SK-N-SH treated with all-trans-retinoic acid at 6 μM for 48 hours (cell line): ENCODE measurements around the gene FMN1.

Experiments
- ATAC-seq: fragments of 200-7000 bp; cut with Tn5 transposase; 3 replicates; pipeline ENCODE4 v1.9.1; 2020; ENCODE audit warnings: mild to moderate bottlenecking, moderate library complexity
- ARNTL ChIP-seq: fragments of 450-650 bp; formaldehyde crosslinking; IDR thresholded peaks from 2 replicates; pipeline ENCODE4 v1.5.0; 2020; ENCODE audit warnings: low read depth, mild to moderate bottlenecking, moderate library complexity, borderline replicate concordance
- BACH2 ChIP-seq: fragments of 250-450 bp; sonication (Bioruptor Pico); IDR thresholded peaks from 2 replicates; pipeline ENCODE4 v1.9.0; 2021; ENCODE audit warnings: mild to moderate bottlenecking, borderline replicate concordance
- CSDC2 ChIP-seq: fragments of 250-450 bp; sonication (Bioruptor Pico); IDR thresholded peaks from 2 replicates; pipeline ENCODE4 v1.5.0; 2020; ENCODE audit warnings: mild to moderate bottlenecking, moderate library complexity
- ESRRG ChIP-seq: fragments of 250-450 bp; sonication (Bioruptor Pico); IDR thresholded peaks from 2 replicates; pipeline ENCODE4 v1.6.1; 2021; ENCODE audit warnings: mild to moderate bottlenecking
- OSR1 ChIP-seq: fragments of 250-450 bp; sonication (Bioruptor Pico); IDR thresholded peaks from 2 replicates; pipeline ENCODE4 v1.8.0; 2022; ENCODE audit warnings: moderate library complexity, mild to moderate bottlenecking, inconsistent platforms
- PPARA ChIP-seq: fragments of 250-450 bp; sonication (Bioruptor Pico); IDR thresholded peaks from 2 replicates; pipeline ENCODE4 v1.5.0; 2020; ENCODE audit warnings: mild to moderate bottlenecking, borderline replicate concordance
- RARB ChIP-seq: fragments of 250-450 bp; sonication (Bioruptor Pico); IDR thresholded peaks from 2 replicates; pipeline ENCODE4 v1.8.0; 2021; ENCODE audit warnings: mild to moderate bottlenecking, moderate library complexity
- SNAI2 ChIP-seq: fragments of 250-450 bp; sonication (Bioruptor Pico); IDR thresholded peaks from 2 replicates; pipeline ENCODE4 v1.5.0; 2020; ENCODE audit warnings: mild to moderate bottlenecking, moderate library complexity
- TCF4 ChIP-seq: fragments of 250-450 bp; sonication (Bioruptor Pico); IDR thresholded peaks from 2 replicates; pipeline ENCODE4 v1.8.0; 2021; ENCODE audit warnings: mild to moderate bottlenecking, moderate library complexity, borderline replicate concordance
- TOX ChIP-seq: fragments of 250-450 bp; sonication (Bioruptor Pico); IDR thresholded peaks from 2 replicates; pipeline ENCODE4 v1.8.0; 2021; ENCODE audit warnings: mild to moderate bottlenecking, moderate library complexity, borderline replicate concordance
- ZC3H10 ChIP-seq: fragments of 250-450 bp; sonication (Bioruptor Pico); IDR thresholded peaks from 2 replicates; pipeline ENCODE4 v1.5.1; 2021; ENCODE audit warnings: mild to moderate bottlenecking, moderate library complexity
- ZFP3 ChIP-seq: fragments of 250-450 bp; sonication (Bioruptor Pico); IDR thresholded peaks from 2 replicates; pipeline ENCODE4 v1.5.0; 2020; ENCODE audit warnings: mild to moderate bottlenecking, moderate library complexity
- ZFP30 ChIP-seq: fragments of 450-650 bp; formaldehyde crosslinking; IDR thresholded peaks from 2 replicates; pipeline ENCODE4 v1.5.0; 2022; ENCODE audit warnings: mild to moderate bottlenecking, moderate library complexity
- ZNF565 ChIP-seq: fragments of 450-650 bp; formaldehyde crosslinking; conservative IDR thresholded peaks from 2 replicates; pipeline ENCODE4 v1.5.0; 2020; ENCODE audit warnings: low read depth, mild to moderate bottlenecking, moderate library complexity
- ZNF70 ChIP-seq: fragments of 450-650 bp; formaldehyde crosslinking; IDR thresholded peaks from 2 replicates; pipeline ENCODE4 v1.5.0; 2020; ENCODE audit warnings: mild to moderate bottlenecking, moderate library complexity
- ZNF8 ChIP-seq: fragments of 450-650 bp; formaldehyde crosslinking; IDR thresholded peaks from 2 replicates; pipeline ENCODE4 v1.5.0; 2020; ENCODE audit warnings: mild to moderate bottlenecking, moderate library complexity
- TF ChIP-seq, protein P1 (sequence below): fragments of 250-450 bp; sonication (Bioruptor Pico); IDR thresholded peaks from 2 replicates; pipeline ENCODE4 v1.5.1; 2020; ENCODE audit warnings: low read depth, mild to moderate bottlenecking, moderate library complexity
- TF ChIP-seq, protein P2 (sequence below): fragments of 250-450 bp; sonication (Bioruptor Pico); IDR thresholded peaks from 2 replicates; pipeline ENCODE4 v1.8.0; 2020; ENCODE audit warnings: mild to moderate bottlenecking, moderate library complexity, borderline replicate concordance
- TF ChIP-seq, protein P3 (sequence below): fragments of 250-450 bp; sonication (Bioruptor Pico); IDR thresholded peaks from 2 replicates; pipeline ENCODE4 v1.5.1; 2021; ENCODE audit warnings: mild to moderate bottlenecking, moderate library complexity
- TF ChIP-seq, protein P4 (sequence below): fragments of 250-450 bp; sonication (Bioruptor Pico); IDR thresholded peaks from 2 replicates; pipeline ENCODE4 v1.8.0; 2021; ENCODE audit warnings: low read depth, mild to moderate bottlenecking, moderate library complexity, borderline replicate concordance
- TF ChIP-seq, protein P5 (sequence below): fragments of 250-450 bp; sonication (Bioruptor Pico); IDR thresholded peaks from 2 replicates; pipeline ENCODE4 v1.5.0; 2020; ENCODE audit warnings: mild to moderate bottlenecking, moderate library complexity

Gene FMN1

DNA sequence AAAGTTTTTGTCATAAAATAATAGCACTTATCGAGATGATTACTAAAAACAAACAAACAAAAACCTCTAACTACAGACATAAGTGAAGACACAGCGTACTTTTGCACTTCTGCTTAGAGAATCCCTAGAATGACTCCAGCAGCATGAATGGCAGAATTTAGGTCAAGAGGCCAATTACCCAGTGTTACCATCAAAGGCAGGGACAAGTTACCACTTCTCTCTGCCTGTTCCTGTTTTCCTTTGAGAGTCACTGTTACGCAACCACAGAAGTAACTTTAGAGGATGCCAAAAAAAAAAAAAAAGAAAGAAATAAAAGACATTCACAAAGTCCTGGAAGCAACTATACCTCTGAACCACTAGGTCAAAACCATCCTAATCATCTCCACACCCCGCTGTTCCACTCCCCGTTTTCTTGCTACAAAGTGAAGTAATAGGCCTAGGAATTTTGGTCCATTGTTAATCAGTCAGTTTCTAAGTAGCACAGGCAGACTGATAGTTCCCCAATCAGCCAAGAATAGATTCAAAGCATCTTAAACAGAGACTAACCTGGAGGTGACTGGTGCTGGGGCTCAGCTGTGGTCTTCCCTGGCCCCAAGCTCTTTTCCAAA, 41.9 kb downstream of the FMN1 start (continued):
- TF ChIP-seq, protein P1, sequence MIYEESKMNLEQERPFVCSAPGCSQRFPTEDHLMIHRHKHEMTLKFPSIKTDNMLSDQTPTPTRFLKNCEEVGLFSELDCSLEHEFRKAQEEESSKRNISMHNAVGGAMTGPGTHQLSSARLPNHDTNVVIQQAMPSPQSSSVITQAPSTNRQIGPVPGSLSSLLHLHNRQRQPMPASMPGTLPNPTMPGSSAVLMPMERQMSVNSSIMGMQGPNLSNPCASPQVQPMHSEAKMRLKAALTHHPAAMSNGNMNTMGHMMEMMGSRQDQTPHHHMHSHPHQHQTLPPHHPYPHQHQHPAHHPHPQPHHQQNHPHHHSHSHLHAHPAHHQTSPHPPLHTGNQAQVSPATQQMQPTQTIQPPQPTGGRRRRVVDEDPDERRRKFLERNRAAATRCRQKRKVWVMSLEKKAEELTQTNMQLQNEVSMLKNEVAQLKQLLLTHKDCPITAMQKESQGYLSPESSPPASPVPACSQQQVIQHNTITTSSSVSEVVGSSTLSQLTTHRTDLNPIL (CRISPR knock-in tag), result no peak
- TF ChIP-seq ZNF8 (CRISPR knock-in tag) (no peak), TCF4 (CRISPR knock-in tag) (no peak), SNAI2 (0 out of 2 replicates have a peak, but pooled peaks have one; percentile 39), CSDC2 (CRISPR knock-in tag) (no peak; the same call in 1 of the 2 replicates), ZFP3 (CRISPR knock-in tag) (peak; percentile 39; the same call in 1 of the 2 replicates), ZC3H10 (CRISPR knock-in tag) (peak; percentile 81; the same call in 1 of the 2 replicates), ESRRG (CRISPR knock-in tag) (no peak), ARNTL (CRISPR knock-in tag) (no peak)

DNA sequence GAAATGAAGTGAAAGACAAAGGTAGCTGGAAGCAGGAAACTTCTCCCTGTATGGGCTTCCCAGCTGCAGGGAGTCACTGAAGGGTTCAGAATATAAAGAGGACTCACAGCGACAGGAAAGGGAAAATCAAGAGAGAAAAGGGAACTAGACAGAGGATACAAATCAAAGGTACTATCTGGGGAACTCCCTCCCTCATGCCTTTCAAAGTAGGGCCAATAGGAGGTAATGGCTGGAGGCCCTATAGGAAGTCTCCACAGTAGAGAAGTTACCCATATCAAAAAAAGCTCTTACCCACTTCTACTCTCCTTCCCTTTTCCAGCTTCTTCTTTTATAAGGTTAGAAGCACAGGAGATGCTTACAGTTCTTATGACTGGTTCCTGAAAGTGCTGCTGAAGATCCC, 43.5 kb downstream of the FMN1 start:
- peak; percentile 18 for ATAC-seq
- TF ChIP-seq, protein P2, sequence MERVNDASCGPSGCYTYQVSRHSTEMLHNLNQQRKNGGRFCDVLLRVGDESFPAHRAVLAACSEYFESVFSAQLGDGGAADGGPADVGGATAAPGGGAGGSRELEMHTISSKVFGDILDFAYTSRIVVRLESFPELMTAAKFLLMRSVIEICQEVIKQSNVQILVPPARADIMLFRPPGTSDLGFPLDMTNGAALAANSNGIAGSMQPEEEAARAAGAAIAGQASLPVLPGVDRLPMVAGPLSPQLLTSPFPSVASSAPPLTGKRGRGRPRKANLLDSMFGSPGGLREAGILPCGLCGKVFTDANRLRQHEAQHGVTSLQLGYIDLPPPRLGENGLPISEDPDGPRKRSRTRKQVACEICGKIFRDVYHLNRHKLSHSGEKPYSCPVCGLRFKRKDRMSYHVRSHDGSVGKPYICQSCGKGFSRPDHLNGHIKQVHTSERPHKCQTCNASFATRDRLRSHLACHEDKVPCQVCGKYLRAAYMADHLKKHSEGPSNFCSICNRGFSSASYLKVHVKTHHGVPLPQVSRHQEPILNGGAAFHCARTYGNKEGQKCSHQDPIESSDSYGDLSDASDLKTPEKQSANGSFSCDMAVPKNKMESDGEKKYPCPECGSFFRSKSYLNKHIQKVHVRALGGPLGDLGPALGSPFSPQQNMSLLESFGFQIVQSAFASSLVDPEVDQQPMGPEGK (CRISPR knock-in tag), result 0 out of 2 replicates have a peak, but pooled peaks have one; percentile 17
- TF ChIP-seq ZC3H10 (CRISPR knock-in tag) (no peak), OSR1 (CRISPR knock-in tag) (no peak), SNAI2 (0 out of 2 replicates have a peak, but pooled peaks have one; percentile 0), PPARA (CRISPR knock-in tag) (no peak), ZFP30 (CRISPR knock-in tag) (no peak), ZNF8 (CRISPR knock-in tag) (no peak)
- TF ChIP-seq, protein P3, sequence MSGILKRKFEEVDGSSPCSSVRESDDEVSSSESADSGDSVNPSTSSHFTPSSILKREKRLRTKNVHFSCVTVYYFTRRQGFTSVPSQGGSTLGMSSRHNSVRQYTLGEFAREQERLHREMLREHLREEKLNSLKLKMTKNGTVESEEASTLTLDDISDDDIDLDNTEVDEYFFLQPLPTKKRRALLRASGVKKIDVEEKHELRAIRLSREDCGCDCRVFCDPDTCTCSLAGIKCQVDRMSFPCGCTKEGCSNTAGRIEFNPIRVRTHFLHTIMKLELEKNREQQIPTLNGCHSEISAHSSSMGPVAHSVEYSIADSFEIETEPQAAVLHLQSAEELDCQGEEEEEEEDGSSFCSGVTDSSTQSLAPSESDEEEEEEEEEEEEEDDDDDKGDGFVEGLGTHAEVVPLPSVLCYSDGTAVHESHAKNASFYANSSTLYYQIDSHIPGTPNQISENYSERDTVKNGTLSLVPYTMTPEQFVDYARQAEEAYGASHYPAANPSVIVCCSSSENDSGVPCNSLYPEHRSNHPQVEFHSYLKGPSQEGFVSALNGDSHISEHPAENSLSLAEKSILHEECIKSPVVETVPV, result no peak

DNA sequence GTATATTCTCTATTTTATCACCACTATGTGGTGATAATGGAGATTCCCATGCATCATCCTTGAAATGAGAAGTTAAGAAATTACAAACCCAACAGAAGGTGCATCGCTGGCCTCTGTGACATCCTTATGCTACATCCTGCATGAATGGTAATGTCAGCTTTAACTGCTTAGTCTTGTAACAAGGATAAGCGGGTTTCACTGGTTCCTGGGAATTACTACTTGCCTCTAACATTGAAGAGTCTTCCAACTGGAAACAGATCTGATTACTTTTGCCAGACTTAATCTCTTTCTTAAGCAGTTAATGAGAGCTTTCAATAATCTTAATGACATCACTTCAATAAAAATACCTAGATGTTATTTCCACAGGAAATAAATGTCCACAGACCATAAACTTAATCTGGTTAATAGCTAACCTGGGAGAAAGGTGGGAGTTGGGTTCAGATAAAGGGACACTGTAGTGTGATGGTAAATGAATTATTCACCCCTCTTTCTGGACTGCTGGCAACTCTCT, 44.0 kb downstream of the FMN1 start:
- TF ChIP-seq, protein P4, sequence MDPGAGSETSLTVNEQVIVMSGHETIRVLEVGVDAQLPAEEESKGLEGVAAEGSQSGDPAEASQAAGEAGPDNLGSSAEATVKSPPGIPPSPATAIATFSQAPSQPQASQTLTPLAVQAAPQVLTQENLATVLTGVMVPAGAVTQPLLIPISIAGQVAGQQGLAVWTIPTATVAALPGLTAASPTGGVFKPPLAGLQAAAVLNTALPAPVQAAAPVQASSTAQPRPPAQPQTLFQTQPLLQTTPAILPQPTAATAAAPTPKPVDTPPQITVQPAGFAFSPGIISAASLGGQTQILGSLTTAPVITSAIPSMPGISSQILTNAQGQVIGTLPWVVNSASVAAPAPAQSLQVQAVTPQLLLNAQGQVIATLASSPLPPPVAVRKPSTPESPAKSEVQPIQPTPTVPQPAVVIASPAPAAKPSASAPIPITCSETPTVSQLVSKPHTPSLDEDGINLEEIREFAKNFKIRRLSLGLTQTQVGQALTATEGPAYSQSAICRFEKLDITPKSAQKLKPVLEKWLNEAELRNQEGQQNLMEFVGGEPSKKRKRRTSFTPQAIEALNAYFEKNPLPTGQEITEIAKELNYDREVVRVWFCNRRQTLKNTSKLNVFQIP (CRISPR knock-in tag), result no peak
- TF ChIP-seq TOX (CRISPR knock-in tag) (no peak), SNAI2 (0 out of 2 replicates have a peak, but pooled peaks have one; percentile 9)
- TF ChIP-seq, protein P1 (CRISPR knock-in tag), result no peak
- TF ChIP-seq, all 23 proteins: peak for 1
- no peak for ATAC-seq

DNA sequence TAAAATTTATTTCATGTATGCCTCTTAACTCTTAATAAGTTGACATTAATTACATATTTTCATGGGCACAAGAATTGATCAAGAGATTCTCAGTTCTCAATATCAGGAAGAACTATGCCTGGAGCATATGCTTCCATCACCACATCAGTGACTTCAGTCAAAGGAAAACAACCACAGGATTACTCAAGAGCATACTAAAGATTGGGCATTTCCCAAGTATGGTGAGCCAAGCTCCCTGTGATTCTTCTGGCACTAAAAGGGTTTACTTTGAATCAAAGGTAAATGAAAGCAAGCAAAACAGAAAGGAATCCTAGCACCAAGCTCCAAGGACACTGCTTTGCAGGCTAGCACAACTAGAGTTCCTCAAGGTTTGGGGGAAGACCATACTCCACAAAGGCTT, 44.6 kb downstream of the FMN1 start:
- no peak for ATAC-seq
- TF ChIP-seq ZNF70 (no peak), ZC3H10 (CRISPR knock-in tag) (no peak), SNAI2 (no peak), ESRRG (CRISPR knock-in tag) (no peak), CSDC2 (CRISPR knock-in tag) (no peak), RARB (CRISPR knock-in tag) (no peak), BACH2 (no peak), ZFP30 (CRISPR knock-in tag) (no peak), ZNF565 (no peak)
- TF ChIP-seq, protein P4 (CRISPR knock-in tag), result no peak
- TF ChIP-seq, protein P1 (CRISPR knock-in tag), result no peak
- TF ChIP-seq, protein P5, sequence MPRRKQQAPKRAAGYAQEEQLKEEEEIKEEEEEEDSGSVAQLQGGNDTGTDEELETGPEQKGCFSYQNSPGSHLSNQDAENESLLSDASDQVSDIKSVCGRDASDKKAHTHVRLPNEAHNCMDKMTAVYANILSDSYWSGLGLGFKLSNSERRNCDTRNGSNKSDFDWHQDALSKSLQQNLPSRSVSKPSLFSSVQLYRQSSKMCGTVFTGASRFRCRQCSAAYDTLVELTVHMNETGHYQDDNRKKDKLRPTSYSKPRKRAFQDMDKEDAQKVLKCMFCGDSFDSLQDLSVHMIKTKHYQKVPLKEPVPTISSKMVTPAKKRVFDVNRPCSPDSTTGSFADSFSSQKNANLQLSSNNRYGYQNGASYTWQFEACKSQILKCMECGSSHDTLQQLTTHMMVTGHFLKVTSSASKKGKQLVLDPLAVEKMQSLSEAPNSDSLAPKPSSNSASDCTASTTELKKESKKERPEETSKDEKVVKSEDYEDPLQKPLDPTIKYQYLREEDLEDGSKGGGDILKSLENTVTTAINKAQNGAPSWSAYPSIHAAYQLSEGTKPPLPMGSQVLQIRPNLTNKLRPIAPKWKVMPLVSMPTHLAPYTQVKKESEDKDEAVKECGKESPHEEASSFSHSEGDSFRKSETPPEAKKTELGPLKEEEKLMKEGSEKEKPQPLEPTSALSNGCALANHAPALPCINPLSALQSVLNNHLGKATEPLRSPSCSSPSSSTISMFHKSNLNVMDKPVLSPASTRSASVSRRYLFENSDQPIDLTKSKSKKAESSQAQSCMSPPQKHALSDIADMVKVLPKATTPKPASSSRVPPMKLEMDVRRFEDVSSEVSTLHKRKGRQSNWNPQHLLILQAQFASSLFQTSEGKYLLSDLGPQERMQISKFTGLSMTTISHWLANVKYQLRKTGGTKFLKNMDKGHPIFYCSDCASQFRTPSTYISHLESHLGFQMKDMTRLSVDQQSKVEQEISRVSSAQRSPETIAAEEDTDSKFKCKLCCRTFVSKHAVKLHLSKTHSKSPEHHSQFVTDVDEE (CRISPR knock-in tag), result no peak
